ENCODE results near the gene KRT74. TPM values are rescaled to one million over a fixed set of nuclear protein-coding genes. Genes with fewer than 3 reads are reported as not detected.
A peak's percentile ranks its signal among the peaks of the same experiment; 100 is the strongest.

KRT74 gene
- total and polyA plus RNA-seq, 2 of the 8 experiments (the other 6 are each of a cell fraction or from before 2014, with no cell fraction given), result not detected

- Histone ChIP-seq H2BK20ac (ENCODE audit: low read length) (no peak overlapping the region), H4K91ac (replicated peaks; ENCODE audit: insufficient read length, low read length) (no peak overlapping the region), H2BK5ac (ENCODE audit: low read depth, low read length) (no peak overlapping the region), H3K27ac (ENCODE audit: low read depth, low read length) (no peak overlapping the region), H3K4me2 (ENCODE audit: insufficient read depth in 1 of 2, low read depth in 2 of 2, low read length in 2 of 2) (no peak overlapping the region), H3K9ac (replicated peaks in 1 of 4; ENCODE audit: extremely low read depth in 1 of 4, low read depth in 3 of 4, low read length in 3 of 4) (no peak overlapping the region), H3K9me3 (ENCODE audit: insufficient read depth in 2 of 2, low read depth in 1 of 2, low read length in 1 of 2) (no peaks in the 10 kb centered on the region), H3K27me3 (replicated peaks in 1 of 4; ENCODE audit: control insufficient read depth in 3 of 4, extremely low read depth in 1 of 4, insufficient read depth in 3 of 4, low read length in 3 of 4) (no peaks in the 10 kb centered on the region; a peak in 1 of 7 replicates), H2AK5ac (ENCODE audit: low read depth, low read length) (no peak overlapping the region), H3K23ac (ENCODE audit: insufficient read length) (no peak overlapping the region), H4K5ac (ENCODE audit: insufficient read length, low read depth, low read length) (no peak overlapping the region), H2BK15ac (ENCODE audit: low read length) (no peak overlapping the region), H3K4me3 (ENCODE audit: extremely low read depth in 1 of 4, insufficient read depth in 2 of 4, low read depth in 3 of 4, low read length in 4 of 4) (no peak overlapping the region), H3K18ac (ENCODE audit: extremely low read depth, low read length) (no peak overlapping the region), H3K56ac (replicated peaks; ENCODE audit: insufficient read length, low read depth, low read length) (no peak overlapping the region), H3K14ac (ENCODE audit: insufficient read length) (no peak overlapping the region), H3K79me1 (ENCODE audit: low read depth, low read length) (no peaks in the 10 kb centered on the region), H2BK12ac (ENCODE audit: low read depth, low read length) (no peak overlapping the region), H4K8ac (ENCODE audit: extremely low read depth, insufficient read depth, low read length) (no peak overlapping the region), H2BK120ac (replicated peaks; ENCODE audit: low read depth, low read length) (no peak overlapping the region), H3K79me2 (ENCODE audit: control insufficient read depth in 1 of 2, insufficient read depth in 2 of 2, low read length in 2 of 2) (no peaks in the 10 kb centered on the region), H3K4ac (replicated peaks; ENCODE audit: insufficient read length, low read depth, low read length) (no peak overlapping the region), H3K23me2 (ENCODE audit: low read depth, low read length) (no peaks in the 10 kb centered on the region), H2AFZ (ENCODE audit: low read length) (no peak overlapping the region), H3K36me3 (ENCODE audit: control insufficient read depth in 2 of 4, insufficient read depth in 4 of 4, low read length in 3 of 4) (no peaks in the 10 kb centered on the region), H4K20me1 (replicated peaks in 1 of 2; ENCODE audit: control insufficient read depth in 1 of 2, insufficient read depth in 2 of 2, low read length in 2 of 2) (no peaks in the 10 kb centered on the region), H3K4me1 (replicated peaks in 1 of 4; ENCODE audit: control insufficient read depth in 3 of 4, insufficient read depth in 4 of 4, low read length in 3 of 4) (peaks cover 0 to 1% (median 0%) of the 10 kb centered on the region in 4 experiments; a peak in 1 of 7 replicates)
- 90% methylated on average over 5 of the region's 6 CpGs; no CpG with 5 or more reads in 1 of the 2 experiments for WGBS, 2 experiments (ENCODE audit: extremely low coverage in 1 of 2, insufficient coverage in 1 of 2, insufficient read length in 1 of 2, insufficient replicate concordance in 2 of 2, low coverage in 1 of 2, low lambda C conversion rate in 2 of 2, missing lambda C conversion rate in 1 of 2)
- DNase-seq (ENCODE audit: low read depth in 1 of 2, low spot score in 2 of 2), result peak in 1 of 2 experiments; percentile 42
- FAIRE-seq, result no peak
- TF ChIP-seq HDAC2 (IDR thresholded peaks at IDR 0.05; ENCODE audit: borderline replicate concordance in 1 of 2, low read depth in 2 of 2, low read length in 2 of 2) (no peak), MAX (IDR thresholded peaks at IDR 0.05) (no peak), SRF (IDR thresholded peaks at IDR 0.05; ENCODE audit: low read depth, low read length) (no peak), POLR2AphosphoS5 (IDR thresholded peaks at IDR 0.05; ENCODE audit: low read depth, low read length) (no peak), BRCA1 (IDR thresholded peaks at IDR 0.05; ENCODE audit: low read depth, low read length) (no peak), RFX5 (IDR thresholded peaks at IDR 0.05; ENCODE audit: borderline replicate concordance, low read depth, low read length) (no peak)
- ChIA-PET POLR2A (ENCODE audit: partially characterized antibody) (no interaction called here), CTCF (ENCODE audit: partially characterized antibody) (interaction anchor here (0.7 to 1.5 kb wide), 7 partner anchors 10 to 346 kb away, joined by 3 read pairs; no protein-coding TSS in a partner anchor)
Measured at GRCh38 chr12:52524241-52524897, 49.3 kb downstream of the KRT74 start.
